22Rv1 (cell line): ENCODE results near the gene SARS1.

Source experiments
- CTCF ChIP-seq: fragments of 450-650 bp; IDR thresholded peaks from 2 replicates; pipeline ENCODE4 v1.5.1; 2017; ENCODE audit warnings: mild to moderate bottlenecking
- ZFX ChIP-seq: fragments of 450-650 bp; IDR thresholded peaks from 2 replicates; pipeline ENCODE4 v1.6.1; 2017; ENCODE audit warnings: antibody characterized with exemption, borderline replicate concordance

- TF ChIP-seq CTCF (no peak), ZFX (no peak)
These were observed 21.8 kb upstream of the SARS1 start for GRCh38 chr1:109191891-109192290.
